ENCODE measurements around the gene ANKRD12. TPM values are rescaled to one million over a fixed set of nuclear protein-coding genes. Genes with fewer than 3 reads are reported as not detected.

ANKRD12 gene
- total RNA-seq, 1 experiment from 2014 or later = 19.1 TPM

- DNase-seq (no peak), ATAC-seq (no peak)
- CTCF ChIA-PET = no interaction called here
- peaks cover 4% of the 10 kb centered on the region; the same call in 1 of the 2 replicates for H3K36me3 ChIP-seq (ENCODE audit: low read depth, low read length)
- 0 out of 2 replicates have a peak, but pooled peaks cover 8% of the 10 kb centered on the region for H3K4me1 ChIP-seq (ENCODE audit: insufficient read depth, low read length)
- no peaks in the 10 kb centered on the region for H3K9me2 ChIP-seq (replicated peaks; ENCODE audit: low read length)
- BruUV-seq (replicated peaks) = no TSS peak
- H3K4me3 ChIP-seq (ENCODE audit: low read length) = no peak overlapping the region
- H4K20me1 ChIP-seq (ENCODE audit: low read length) = no peaks in the 10 kb centered on the region
- POLR2A ChIA-PET (ENCODE audit: unreplicated experiment) = no interaction called here
- intact Hi-C loops (cut with micrococcal nuclease) = no loop called here
- H3K27me3 ChIP-seq (ENCODE audit: low read length) = no peaks in the 10 kb centered on the region
- H3K79me2 ChIP-seq (ENCODE audit: low read length) = no peaks in the 10 kb centered on the region
- H3K27ac ChIP-seq (ENCODE audit: low read length) = no peak overlapping the region
- TF ChIP-seq EZH2phosphoT487 (IDR thresholded peaks at IDR 0.05; ENCODE audit: borderline replicate concordance, low read length) (no peak), CTCF (conservative IDR thresholded peaks at IDR 0.05; ENCODE audit: low read depth, low read length) (no peak), EZH2 (IDR thresholded peaks at IDR 0.05; ENCODE audit: low read length, unreplicated experiment) (no peak)
- no peaks in the 10 kb centered on the region for H3F3A ChIP-seq (ENCODE audit: low read length, unreplicated experiment)
- H3K9me3 ChIP-seq (ENCODE audit: low read length) = no peaks in the 10 kb centered on the region
- H3K4me2 ChIP-seq (ENCODE audit: low read length) = no peak overlapping the region
- no peak overlapping the region for H3K9ac ChIP-seq (ENCODE audit: low read length)
- no peak overlapping the region for H2AFZ ChIP-seq (ENCODE audit: low read length)
Measured at GRCh38 chr18:9243029-9243428, 106.4 kb downstream of the ANKRD12 start.

- H3K36me3 ChIP-seq (ENCODE audit: low read depth, low read length) = peaks cover 4% of the 10 kb centered on the region; the same call in 1 of the 2 replicates
- H3K9me3 ChIP-seq (ENCODE audit: low read length) = no peaks in the 10 kb centered on the region
- ChIA-PET CTCF (no interaction called here), POLR2A (ENCODE audit: unreplicated experiment) (no interaction called here)
- no peaks in the 10 kb centered on the region for H3K27me3 ChIP-seq (ENCODE audit: low read length)
- BruUV-seq (replicated peaks) = no TSS peak
- no peaks in the 10 kb centered on the region for H3F3A ChIP-seq (ENCODE audit: low read length, unreplicated experiment)
- DNase-seq = no peak
- H4K20me1 ChIP-seq (ENCODE audit: low read length) = no peaks in the 10 kb centered on the region
- no peak overlapping the region for H3K4me3 ChIP-seq (ENCODE audit: low read length)
- H3K27ac ChIP-seq (ENCODE audit: low read length) = no peak overlapping the region
- TF ChIP-seq EZH2phosphoT487 (IDR thresholded peaks at IDR 0.05; ENCODE audit: borderline replicate concordance, low read length) (no peak), CTCF (conservative IDR thresholded peaks at IDR 0.05; ENCODE audit: low read depth, low read length) (no peak), EZH2 (IDR thresholded peaks at IDR 0.05; ENCODE audit: low read length, unreplicated experiment) (no peak)
- no peak for ATAC-seq
- intact Hi-C loops (cut with micrococcal nuclease) = no loop called here
- no peaks in the 10 kb centered on the region for H3K79me2 ChIP-seq (ENCODE audit: low read length)
- no peak overlapping the region for H3K4me2 ChIP-seq (ENCODE audit: low read length)
- H3K4me1 ChIP-seq (ENCODE audit: insufficient read depth, low read length) = 0 out of 2 replicates have a peak, but pooled peaks cover 8% of the 10 kb centered on the region
- H3K9me2 ChIP-seq (replicated peaks; ENCODE audit: low read length) = no peaks in the 10 kb centered on the region
- H2AFZ ChIP-seq (ENCODE audit: low read length) = no peak overlapping the region
- H3K9ac ChIP-seq (ENCODE audit: low read length) = no peak overlapping the region
Measured at GRCh38 chr18:9244376-9244775, 107.8 kb downstream of the ANKRD12 start.

GRCh38 chr18:9248661-9249060 is 112.1 kb downstream of the ANKRD12 start:
- no peak overlapping the region for H3K4me2 ChIP-seq (ENCODE audit: low read length)
- H3K9ac ChIP-seq (ENCODE audit: low read length) = no peak overlapping the region
- no peaks in the 10 kb centered on the region for H3K27me3 ChIP-seq (ENCODE audit: low read length)
- no peak overlapping the region for H3K4me3 ChIP-seq (ENCODE audit: low read length)
- H2AFZ ChIP-seq (ENCODE audit: low read length) = no peak overlapping the region
- CTCF ChIA-PET = interaction anchor here (0.6 kb wide), 1 partner anchor 175 kb away, joined by 3 read pairs; no protein-coding TSS in a partner anchor
- no peaks in the 10 kb centered on the region for H3K4me1 ChIP-seq (ENCODE audit: insufficient read depth, low read length)
- no peaks in the 10 kb centered on the region for H3K79me2 ChIP-seq (ENCODE audit: low read length)
- H3F3A ChIP-seq (ENCODE audit: low read length, unreplicated experiment) = no peaks in the 10 kb centered on the region
- no peak for TF ChIP-seq EZH2 (IDR thresholded peaks at IDR 0.05; ENCODE audit: low read length, unreplicated experiment)
- no peak for TF ChIP-seq EZH2phosphoT487 (IDR thresholded peaks at IDR 0.05; ENCODE audit: borderline replicate concordance, low read length)
- TF ChIP-seq CTCF (conservative IDR thresholded peaks at IDR 0.05; ENCODE audit: low read depth, low read length) = no peak
- no peak for DNase-seq
- H4K20me1 ChIP-seq (ENCODE audit: low read length) = no peaks in the 10 kb centered on the region
- POLR2A ChIA-PET (ENCODE audit: unreplicated experiment) = interaction anchor here (0.6 kb wide), 1 partner anchor 155 kb away, joined by 6 read pairs; no protein-coding TSS in a partner anchor
- intact Hi-C loops (cut with micrococcal nuclease) = loop anchor here (1.0 to 2.0 kb wide), 3 partner anchors 81 to 266 kb away; partner anchors contain the start of gene TWSG1
- no TSS peak for BruUV-seq (replicated peaks)
- H3K27ac ChIP-seq (ENCODE audit: low read length) = no peak overlapping the region
- H3K9me2 ChIP-seq (replicated peaks; ENCODE audit: low read length) = no peaks in the 10 kb centered on the region
- peaks cover 4% of the 10 kb centered on the region; the same call in 1 of the 2 replicates for H3K36me3 ChIP-seq (ENCODE audit: low read depth, low read length)
- no peaks in the 10 kb centered on the region for H3K9me3 ChIP-seq (ENCODE audit: low read length)
- ATAC-seq = no peak; the same call in 1 of the 2 replicates
